Left lobe of liver (tissue), 2 donors: ENCODE measurements around the gene GRK4. TPM values are rescaled to one million over a fixed set of nuclear protein-coding genes. Genes with fewer than 3 reads are reported as not detected.
A peak's percentile ranks its signal among the peaks of the same experiment; 100 is the strongest.
"Not testable (repeated sequence)": the region's sequence is repeated elsewhere in the genome, so short reads cannot be mapped to it uniquely, and the experiment has no call there.

Experiments used
- ATAC-seq: fragments of 200-7000 bp; cut with Tn5 transposase; one replicate; pipeline ENCODE4 v1.9.1; 2020; ENCODE audit warnings: mild to moderate bottlenecking, moderate library complexity
- DNase-seq: peaks from one replicate; pipeline ENCODE4 v3.0.0-alpha.2; 2020; ENCODE audit warnings: low spot score
- total RNA-seq: library from RNA; stranded (reverse); gene quantifications from one replicate; pipeline ENCODE4 v1.2.1, GENCODE V29; 2021
- donor health status: DM: no; HTN: no; CAD: no; lungs with moderate emphysema.
- donor health status: DM: no; HTN: yes; CAD: no.

GRK4 gene
- total RNA-seq, 1 donor from 2014 or later = 3.2 TPM

DNA sequence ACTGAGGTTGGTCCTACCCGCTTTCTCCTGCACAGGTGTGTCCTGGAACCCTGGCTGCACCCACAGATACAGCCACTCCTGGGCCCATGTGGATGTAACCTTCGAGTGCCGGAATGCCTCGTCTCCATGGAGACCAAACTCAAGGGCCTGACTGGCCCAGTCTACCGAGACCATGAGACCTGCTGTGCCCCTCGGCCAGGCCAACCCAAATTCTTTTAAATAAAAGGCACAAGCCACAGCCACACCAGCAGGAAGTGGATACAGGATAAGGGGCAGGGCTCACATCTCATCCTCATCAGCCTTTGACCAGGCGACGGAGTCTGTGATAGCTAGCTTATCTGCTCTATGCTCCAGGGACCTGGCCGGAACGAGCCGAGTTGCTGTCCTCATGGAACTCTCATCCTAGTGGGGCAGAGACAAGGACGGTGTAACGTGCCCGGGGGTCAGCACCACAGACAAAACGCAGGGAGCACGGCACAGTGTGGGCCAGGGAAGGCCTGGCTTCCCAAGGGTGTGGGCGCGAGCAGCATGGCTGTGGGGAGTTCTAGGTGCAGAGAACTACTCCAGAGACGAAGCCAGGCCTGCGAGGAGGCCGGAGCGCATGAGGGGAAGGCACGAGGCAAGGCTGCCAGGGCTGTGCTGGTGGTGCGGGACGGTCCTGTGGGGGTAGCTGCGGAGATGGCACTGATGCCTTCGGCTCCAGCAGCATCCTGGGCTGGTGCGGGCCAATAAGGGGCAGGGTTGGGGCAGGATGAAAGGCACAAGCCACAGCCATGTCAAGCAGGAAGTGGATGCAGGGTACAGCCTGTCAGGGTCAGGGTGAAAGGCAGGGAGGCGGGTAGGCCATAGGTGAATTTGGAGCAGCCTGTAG, 22.9 kb upstream of the GRK4 start:
- DNase-seq (peak; percentile 42), ATAC-seq (no peak)

DNA sequence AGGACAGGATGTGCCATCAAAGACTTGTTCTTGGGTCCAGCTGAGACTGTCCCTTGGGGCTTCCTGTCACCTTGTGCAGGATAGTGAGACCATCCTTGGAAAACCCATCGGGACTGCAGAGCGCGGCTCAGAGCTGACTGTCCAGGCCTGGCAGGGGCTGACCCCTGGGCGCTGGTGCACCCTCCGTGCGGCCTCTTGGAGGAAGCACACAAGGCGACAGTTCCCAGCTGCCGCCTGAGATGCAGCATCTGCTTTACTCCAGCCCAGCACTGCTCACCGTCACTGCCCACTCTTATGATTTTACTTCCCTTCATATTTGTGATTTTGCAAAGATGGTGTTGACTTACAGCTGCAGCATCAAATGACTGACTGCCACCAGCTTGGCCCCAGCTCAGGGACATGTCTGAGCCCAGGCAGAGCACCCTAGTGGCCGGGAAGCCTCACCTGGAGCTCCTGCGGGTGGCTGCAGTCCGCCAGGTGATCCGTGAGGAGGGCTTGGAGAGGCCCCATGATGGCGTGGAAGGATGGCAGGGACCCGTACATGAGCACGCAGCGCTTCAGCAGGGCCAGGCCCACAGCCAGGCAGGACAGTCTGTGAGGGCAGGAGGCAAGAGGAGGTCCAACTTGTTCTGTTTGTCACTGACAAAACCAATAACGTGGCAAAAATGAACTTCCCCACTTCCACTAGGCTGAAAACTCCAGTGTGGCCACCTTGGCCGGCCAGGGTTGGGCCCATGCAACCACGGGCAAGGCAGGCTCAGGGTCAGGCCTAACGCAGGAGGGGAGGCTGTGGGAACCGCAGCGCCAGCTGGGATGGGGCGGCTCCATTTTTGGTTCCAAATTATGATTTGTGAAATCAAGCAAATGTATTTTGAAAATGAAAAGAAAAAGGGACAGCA, 22.0 kb upstream of the GRK4 start:
- DNase-seq (peak; percentile 45), ATAC-seq (no peak)

- ATAC-seq (no peak), DNase-seq (no peak)
Observed at GRCh38 chr4:2942037-2942531, 21.3 kb upstream of the GRK4 start.

DNA sequence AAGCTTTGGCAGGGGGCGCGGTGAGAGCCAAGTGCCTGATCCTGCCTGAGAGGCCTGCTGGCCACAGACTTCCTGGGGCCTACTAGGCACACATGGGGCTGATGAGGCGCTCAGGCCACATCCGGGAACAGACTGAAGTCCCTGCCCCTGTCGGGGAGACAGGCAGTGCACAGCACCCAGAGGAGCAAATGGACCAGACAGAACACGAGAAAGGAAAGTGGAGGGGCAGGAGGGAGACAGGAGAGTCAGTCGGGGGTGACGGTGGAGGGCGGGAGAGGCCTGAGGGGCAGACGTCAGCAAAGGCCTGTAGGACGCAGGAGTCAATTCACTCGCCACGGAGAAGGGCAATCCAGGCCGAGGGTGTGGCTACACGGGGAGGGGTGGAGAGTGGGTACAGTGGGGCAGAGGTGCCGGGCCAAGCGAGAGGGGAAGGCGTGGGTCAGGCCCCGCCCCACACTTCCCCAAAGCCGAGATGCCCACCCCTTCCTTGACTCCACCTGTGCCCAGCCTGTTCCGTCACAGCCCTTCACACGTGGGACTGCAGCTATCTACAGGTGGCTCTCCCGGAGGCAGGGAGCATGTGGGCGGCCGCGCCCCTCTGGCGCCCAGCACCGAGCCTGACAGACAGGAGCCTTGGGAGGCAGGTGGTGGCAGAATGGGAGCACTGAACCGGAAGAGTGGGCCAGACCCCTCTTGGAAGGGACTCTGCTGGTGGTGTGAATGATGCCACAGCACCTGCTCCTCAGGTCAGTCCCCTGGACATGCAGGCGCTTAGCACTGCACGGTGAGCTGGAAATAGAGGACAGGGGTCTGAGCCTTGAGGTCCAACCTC, 20.6 kb upstream of the GRK4 start:
- DNase-seq (peak; percentile 41), ATAC-seq (no peak)

DNA sequence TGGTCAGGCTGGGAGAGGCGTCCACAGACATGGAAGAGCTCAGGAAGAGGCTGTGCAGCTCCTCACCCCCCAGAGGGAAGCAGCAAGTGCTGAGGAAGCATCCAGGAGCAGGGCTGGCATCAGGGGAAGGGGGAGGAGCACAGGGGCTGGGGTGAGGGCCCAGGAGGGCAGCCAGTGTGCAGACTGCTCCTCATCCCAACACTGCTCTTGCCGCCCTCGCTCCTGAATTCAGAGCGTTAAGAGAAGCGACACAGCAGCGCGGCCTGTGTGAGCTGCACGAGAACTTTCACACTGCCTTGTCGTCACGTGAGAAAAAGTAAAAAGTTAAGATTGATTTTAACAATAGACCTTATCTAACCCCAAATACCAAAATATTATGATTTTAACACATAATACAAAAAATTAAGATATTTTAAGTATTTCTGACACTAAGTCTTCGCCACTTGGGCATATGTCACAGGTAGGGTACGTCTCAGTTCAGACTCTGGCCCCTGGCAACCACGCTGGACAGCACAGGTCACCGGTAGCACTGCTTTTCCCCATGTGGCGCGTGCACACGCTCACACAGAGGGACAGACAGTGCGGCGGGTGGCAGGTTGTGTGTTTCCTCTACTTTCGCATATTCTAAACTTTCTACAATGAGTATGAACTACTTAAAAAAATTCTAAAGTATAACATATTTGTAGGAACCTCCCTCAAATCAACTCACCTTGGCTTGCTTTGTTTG, 19.8 kb upstream of the GRK4 start:
- ATAC-seq = no peak
- no peak for DNase-seq

- ATAC-seq (no peak), DNase-seq (no peak)
Observed at GRCh38 chr4:2944091-2944482, 19.3 kb upstream of the GRK4 start.

DNA sequence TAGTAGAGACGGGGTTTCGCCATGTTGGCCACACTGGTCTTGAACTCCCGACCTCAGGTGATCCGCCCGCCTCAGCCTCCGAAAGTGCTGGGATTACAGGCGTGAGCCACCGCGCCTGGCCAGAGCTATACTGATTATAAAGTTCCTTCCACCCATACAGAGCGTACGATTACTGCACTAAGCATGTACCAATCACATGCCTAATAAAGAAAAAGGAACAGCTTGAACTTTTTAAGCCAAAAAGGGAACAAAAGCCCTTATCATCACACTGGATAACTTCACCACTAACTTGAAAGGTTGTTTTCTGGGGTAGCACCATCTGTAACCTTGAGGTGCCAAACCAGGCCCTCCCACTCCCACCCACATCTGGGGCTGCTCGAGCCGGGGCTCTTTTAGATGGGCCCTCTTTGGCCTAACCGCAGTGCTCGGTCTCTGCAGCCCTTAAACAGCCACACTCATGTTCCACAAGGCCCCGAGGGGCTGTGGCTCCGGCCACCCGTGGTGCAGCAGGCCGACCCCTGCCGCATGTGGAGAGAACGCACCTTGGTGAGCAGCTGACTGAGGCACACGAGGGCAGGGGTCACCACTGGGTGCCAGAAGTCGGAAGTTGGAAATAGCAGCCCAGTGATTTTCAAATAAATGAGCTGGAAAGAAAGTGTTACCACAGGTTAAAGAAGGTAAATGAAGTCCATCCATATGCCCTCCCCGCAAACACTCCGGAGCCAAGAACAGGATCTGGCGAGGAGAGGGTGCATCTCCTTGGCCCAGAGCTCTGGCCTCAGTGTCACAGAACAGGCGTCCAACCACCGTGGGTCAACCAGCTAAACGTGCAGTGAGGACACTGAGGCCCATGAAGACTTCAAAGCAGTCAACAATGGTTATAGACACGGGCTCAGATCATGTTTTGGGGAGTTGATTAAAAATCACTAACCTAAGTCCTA, 18.5 kb upstream of the GRK4 start:
- ATAC-seq (no peak), DNase-seq (no peak)

DNA sequence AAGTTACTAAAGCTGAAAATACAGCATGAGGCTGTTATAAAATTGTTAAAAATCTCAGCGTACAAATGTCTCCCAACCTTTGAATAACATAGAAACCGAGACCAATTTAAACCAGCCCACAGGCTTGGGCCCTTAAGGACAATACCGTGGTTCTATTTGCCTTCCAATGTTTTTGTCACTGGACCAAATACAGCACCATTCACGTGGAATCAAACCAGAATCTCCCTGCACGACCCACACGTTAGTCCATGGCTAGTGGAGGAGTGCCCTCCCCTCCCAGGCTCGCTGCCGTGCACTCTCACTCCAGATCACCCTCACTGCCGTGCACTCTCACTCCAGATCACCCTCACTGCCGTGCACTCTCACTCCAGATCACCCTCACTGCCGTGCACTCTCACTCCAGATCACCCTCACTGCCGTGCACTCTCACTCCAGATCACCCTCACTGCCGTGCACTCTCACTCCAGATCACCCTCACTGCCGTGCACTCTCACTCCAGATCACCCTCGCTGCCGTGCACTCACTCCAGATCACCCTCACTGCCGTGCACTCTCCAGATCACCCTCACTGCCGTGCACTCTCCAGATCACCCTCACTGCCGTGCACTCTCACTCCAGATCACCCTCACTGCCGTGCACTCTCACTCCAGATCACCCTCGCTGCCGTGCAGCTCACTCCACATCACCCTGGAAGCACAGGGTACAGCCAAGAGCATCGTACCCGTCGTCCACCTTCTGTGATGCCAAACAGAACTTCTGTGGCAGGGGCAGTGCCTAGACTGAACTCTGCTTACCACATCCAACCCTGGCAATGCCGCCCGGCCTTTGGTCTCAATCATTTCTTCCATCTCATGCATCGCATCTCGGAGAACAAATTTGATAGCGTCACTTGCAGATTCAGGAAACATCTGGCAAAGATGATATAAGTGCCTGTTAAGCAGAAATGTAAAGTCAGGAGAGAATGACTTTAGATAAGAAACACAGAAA, 17.5 kb upstream of the GRK4 start:
- ATAC-seq = not testable (repeated sequence)
- DNase-seq = peak; percentile 42

DNA sequence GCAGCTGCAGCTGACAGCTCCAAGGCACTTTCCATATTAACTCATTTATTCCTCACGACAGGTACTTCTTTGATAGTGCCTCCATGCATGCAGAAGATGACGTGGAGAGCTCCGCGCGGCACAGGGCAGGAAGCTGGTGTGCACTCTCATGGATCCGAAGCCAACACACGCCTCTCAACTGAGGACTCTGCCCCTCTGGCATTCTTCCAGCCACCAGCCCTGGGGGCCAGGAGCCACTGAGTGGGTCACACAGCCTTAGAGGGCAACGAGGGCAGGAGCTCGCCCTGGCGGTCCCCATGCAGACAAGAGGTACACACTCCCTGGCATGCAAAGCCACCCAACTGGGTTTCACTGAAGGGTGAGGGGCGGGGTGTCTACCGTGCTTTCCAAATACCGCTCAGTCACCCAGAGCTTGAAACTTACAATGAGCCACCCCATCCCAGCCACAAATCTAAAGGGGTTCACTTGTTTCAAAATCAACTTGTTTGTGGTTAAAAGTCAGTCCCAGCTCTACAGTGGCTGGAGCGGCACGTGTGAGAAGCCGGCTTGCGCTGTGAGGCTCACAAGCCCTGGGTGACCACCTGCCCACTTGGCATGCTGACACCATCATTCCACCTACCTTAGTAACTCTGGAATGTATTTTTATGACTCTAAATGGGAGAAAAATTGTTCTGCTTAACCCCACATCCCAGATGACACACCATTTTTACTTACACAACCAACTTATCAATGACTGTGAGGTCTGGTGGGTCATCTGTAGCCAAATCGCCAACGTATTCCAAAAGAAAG, 16.4 kb upstream of the GRK4 start:
- ATAC-seq (peak; percentile 75), DNase-seq (peak; percentile 91)

DNA sequence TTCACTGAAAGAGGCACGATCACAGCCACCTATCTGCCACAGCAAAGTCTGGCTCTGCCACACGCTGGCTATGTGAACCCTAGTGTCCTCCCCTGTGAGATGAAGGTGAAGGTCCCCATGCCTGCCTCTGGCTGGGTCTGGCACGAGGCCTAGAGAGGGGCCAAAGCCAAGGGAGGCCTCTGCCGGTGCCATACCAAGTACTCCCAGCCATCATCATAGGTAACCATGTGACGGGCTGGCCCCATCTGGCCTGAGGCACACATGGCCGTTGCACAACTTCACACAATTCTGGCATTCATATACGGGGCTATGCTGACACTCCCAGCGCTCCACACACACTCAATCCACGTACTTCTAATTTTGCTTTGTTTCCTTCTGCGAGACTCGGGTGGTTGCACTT, 15.4 kb upstream of the GRK4 start:
- ATAC-seq (peak; percentile 80), DNase-seq (peak; percentile 92)

DNA sequence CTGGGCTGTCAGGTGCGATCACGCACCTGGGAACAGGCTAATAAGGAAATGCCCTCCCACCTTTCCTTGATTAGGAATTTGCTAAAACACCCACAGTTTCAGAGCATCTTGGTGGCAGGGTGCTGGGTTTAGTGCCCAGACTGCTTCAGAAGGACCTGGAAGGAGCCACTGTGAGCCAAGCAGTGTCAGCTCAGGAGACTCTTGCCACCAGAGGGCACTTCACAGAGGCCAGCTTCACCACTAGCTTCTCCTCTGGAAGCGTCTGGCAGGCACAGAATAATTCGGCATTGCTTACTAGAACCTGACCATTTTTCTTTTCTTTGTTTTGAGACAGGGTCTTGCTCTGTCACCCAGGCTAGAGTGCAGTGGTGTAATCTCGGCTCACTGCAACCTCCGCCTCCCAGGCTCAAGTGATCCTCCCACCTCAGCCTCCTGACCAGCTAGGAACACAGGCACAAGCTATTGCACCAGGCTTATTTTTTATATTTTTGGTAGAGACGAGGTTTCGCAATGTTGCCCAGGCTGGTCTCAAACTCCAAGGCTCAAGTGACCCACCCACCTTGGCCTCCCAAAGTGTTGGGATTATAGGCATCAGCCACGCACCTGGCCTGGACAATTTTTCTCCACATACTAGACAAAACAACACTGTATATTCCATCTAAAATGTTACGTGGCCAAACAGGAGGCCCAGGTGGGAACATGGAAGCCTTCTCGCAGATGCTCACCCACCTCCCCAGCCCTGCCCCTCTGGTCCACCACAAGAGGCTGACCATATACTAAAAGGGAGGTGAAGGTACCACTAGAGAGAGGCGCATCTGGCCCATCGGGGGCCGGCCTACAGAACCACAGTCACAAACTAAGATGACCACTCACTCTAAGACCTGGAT, 14.2 kb upstream of the GRK4 start:
- peak; percentile 33 for ATAC-seq
- DNase-seq = no peak

GRCh38 chr4:2949782-2950125, 13.6 kb upstream of the GRK4 start:
- ATAC-seq = no peak
- no peak for DNase-seq

- ATAC-seq = no peak
Observed at GRCh38 chr4:2950221-2950989, 13.0 kb upstream of the GRK4 start.

GRCh38 chr4:2953496-2953895, 9.9 kb upstream of the GRK4 start:
- peak; percentile 83 for ATAC-seq
- DNase-seq = peak; percentile 83

More at GRCh38 chr4:2950221-2950989, 13.0 kb upstream of the GRK4 start:
- no peak for DNase-seq
